Lower leg skin (tissue), 3 donors: ENCODE measurements around the gene EIPR1.

Experiments used
- POLR2A ChIP-seq, 2 donors: fragments of 450-650 bp; IDR thresholded peaks; one replicate each; pipeline ENCODE4 v1.6.1; 2016 to 2017; ENCODE audit warnings: antibody characterized with exemption in 2 of 2, mild to moderate bottlenecking in 1 of 2, moderate library complexity in 1 of 2
- TF ChIP-seq, protein P1 (sequence below), 3 donors: fragments of 450-650 bp; IDR thresholded peaks; one replicate each; pipeline ENCODE4 v1.5.1; 2016; ENCODE audit warnings: antibody characterized with exemption in 3 of 3, mild to moderate bottlenecking in 3 of 3, moderate library complexity in 2 of 3

DNA sequence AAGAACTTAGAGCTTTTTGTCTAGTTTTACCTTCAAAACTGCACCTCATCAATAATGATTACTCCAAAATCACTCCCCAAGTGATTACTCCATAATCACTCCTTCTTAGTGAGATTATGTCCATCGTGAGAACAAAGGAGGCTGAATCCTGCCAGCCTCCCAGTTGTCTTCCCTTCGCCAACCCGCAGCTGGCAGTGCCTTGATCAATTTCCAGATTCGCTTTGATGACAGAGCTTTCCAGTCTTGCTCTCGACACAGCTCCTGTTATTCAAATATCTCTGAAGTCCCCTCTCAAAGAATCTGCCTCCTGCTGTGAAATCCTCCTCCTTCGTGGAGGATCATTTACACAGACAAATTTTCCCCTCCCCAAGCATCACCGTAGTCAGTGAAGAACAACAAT lies 237.7 kb downstream of the EIPR1 start:
- no peak for TF ChIP-seq POLR2A (IDR thresholded peaks at IDR 0.05)
- TF ChIP-seq, protein P1, sequence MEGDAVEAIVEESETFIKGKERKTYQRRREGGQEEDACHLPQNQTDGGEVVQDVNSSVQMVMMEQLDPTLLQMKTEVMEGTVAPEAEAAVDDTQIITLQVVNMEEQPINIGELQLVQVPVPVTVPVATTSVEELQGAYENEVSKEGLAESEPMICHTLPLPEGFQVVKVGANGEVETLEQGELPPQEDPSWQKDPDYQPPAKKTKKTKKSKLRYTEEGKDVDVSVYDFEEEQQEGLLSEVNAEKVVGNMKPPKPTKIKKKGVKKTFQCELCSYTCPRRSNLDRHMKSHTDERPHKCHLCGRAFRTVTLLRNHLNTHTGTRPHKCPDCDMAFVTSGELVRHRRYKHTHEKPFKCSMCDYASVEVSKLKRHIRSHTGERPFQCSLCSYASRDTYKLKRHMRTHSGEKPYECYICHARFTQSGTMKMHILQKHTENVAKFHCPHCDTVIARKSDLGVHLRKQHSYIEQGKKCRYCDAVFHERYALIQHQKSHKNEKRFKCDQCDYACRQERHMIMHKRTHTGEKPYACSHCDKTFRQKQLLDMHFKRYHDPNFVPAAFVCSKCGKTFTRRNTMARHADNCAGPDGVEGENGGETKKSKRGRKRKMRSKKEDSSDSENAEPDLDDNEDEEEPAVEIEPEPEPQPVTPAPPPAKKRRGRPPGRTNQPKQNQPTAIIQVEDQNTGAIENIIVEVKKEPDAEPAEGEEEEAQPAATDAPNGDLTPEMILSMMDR (IDR thresholded peaks at IDR 0.05), result no peak
